Transverse colon (tissue), 4 donors: Measurements from ENCODE around the gene KRT37. TPM values are rescaled to one million over a fixed set of nuclear protein-coding genes. Genes with fewer than 3 reads are reported as not detected.

Experiments used
- DNase-seq: peaks from one replicate; pipeline ENCODE4 v3.0.0-alpha.2; 2019
- H3K27ac ChIP-seq, 4 donors: fragments of 200-600 bp; sonication (generic); 2 replicates each; pipeline ENCODE4 v1.5.1; 2016 to 2018; ENCODE audit warnings: inconsistent platforms in 4 of 4
- H3K27me3 ChIP-seq: fragments of 200-600 bp; sonication (generic); 2 replicates; pipeline ENCODE4 v1.5.1; 2017; ENCODE audit warnings: inconsistent platforms
- H3K36me3 ChIP-seq, 4 donors: fragments of 200-600 bp; sonication (generic); 2 replicates each; pipeline ENCODE4 v1.5.1; 2017 to 2019; ENCODE audit warnings: inconsistent platforms in 4 of 4
- H3K4me1 ChIP-seq, 4 donors: fragments of 200-600 bp; sonication (generic); 2 replicates each; pipeline ENCODE4 v1.5.1; 2017 to 2020; ENCODE audit warnings: inconsistent platforms in 4 of 4
- H3K4me3 ChIP-seq, 4 donors: fragments of 200-600 bp; sonication (generic); 1 replicate in 1 of 4; 2 replicates in 3 of 4; pipeline versions ENCODE4 v1.5.1 to v1.6.1; 2017 to 2019; ENCODE audit warnings: inconsistent platforms in 4 of 4
- H3K9me3 ChIP-seq, 2 donors: fragments of 200-600 bp; sonication (generic); 2 replicates each; pipeline ENCODE4 v1.5.1; 2017 to 2019; ENCODE audit warnings: inconsistent platforms in 2 of 2
- CTCF ChIP-seq, 5 experiments: fragments of 200-600 bp in 3 of 5; fragments of 450-650 bp in 2 of 5; sonication (generic) in 3 of 5; IDR thresholded peaks; 1 replicate in 2 of 5; 2 replicates in 3 of 5; pipeline ENCODE4 v1.5.1; 2016 to 2017; ENCODE audit warnings: antibody characterized with exemption in 5 of 5, inconsistent platforms in 3 of 5, mild to moderate bottlenecking in 2 of 5, moderate library complexity in 1 of 5
- EP300 ChIP-seq: sonication (generic); formaldehyde crosslinking; IDR thresholded peaks from one replicate; pipeline ENCODE4 v1.6.1; 2017; ENCODE audit warnings: antibody characterized with exemption, low read depth
- POLR2A ChIP-seq: fragments of 450-650 bp; IDR thresholded peaks from one replicate; pipeline ENCODE4 v1.6.1; 2016; ENCODE audit warnings: antibody characterized with exemption, mild to moderate bottlenecking, moderate library complexity
- POLR2AphosphoS5 ChIP-seq, 3 donors: sonication (generic); formaldehyde crosslinking; IDR thresholded peaks; one replicate each; pipeline ENCODE4 v1.6.1; 2016; ENCODE audit warnings: antibody characterized with exemption in 3 of 3
- WGBS, 2 donors: methylation state at CpG; one replicate each; pipeline ENCODE4 v1.1.5; 2018; ENCODE audit warnings: low coverage in 1 of 2; 5-methylcytosine and 5-hydroxymethylcytosine counted together
- in situ Hi-C, 4 donors: fragments of 200-750 bp; cut with MboI; loops; one replicate each; pipeline versions ENCODE4 v1.15.0 to v1.15.1; 2017; ENCODE audit warnings: low sequenced_read_pairs in 3 of 4, low pct_ligation_motif_present in 1 of 4, low pct_unique_long_range_greater_than_20kb in 1 of 4
- intact Hi-C: fragments of 100-400 bp; cut with DNase I; formaldehyde crosslinking; loops from one replicate; pipeline ENCODE4 v1.15.1; 2023; ENCODE audit warnings: low total_unique reads
- total RNA-seq, 4 donors: library from RNA; depleted of rRNA; stranded (reverse); fragments of >200 nt; gene quantifications; one replicate each; pipeline ENCODE4 v1.1.0, GENCODE V29; 2016

KRT37 gene
- total RNA-seq, 4 donors from 2014 or later: not detected

- Histone ChIP-seq H3K27me3 (no peaks in the 10 kb centered on the region), H3K27ac (no peak overlapping the region), H3K9me3 (no peaks in the 10 kb centered on the region), H3K36me3 (no peaks in the 10 kb centered on the region), H3K4me1 (no peaks in the 10 kb centered on the region), H3K4me3 (no peak overlapping the region)
- no peak for DNase-seq
- in situ Hi-C loops (no loop called here), intact Hi-C loops (no loop called here)
- TF ChIP-seq POLR2A: no peak
- TF ChIP-seq CTCF (IDR thresholded peaks at IDR 0.05): no peak
- no peak for TF ChIP-seq POLR2AphosphoS5 (IDR thresholded peaks at IDR 0.05)
- no peak for TF ChIP-seq EP300
- WGBS, 2 donors: 91 to 96% methylated on average over 5 to 20 of the region's 20 CpGs
Observed at GRCh38 chr17:41411072-41411840, 13.1 kb downstream of the KRT37 start.

GRCh38 chr17:41407226-41407625, 17.2 kb downstream of the KRT37 start:
- intact Hi-C loops: no loop called here
- WGBS, 2 donors: 96 to 100% methylated on average over 1 to 10 of the region's 10 CpGs
- in situ Hi-C loops: no loop called here

GRCh38 chr17:41406205-41406604, 18.2 kb downstream of the KRT37 start:
- Histone ChIP-seq H3K4me3 (no peak overlapping the region), H3K27me3 (no peaks in the 10 kb centered on the region), H3K36me3 (no peaks in the 10 kb centered on the region), H3K27ac (no peak overlapping the region), H3K9me3 (no peaks in the 10 kb centered on the region), H3K4me1 (no peaks in the 10 kb centered on the region)
- WGBS, 2 donors: 56% methylated on average over 5 of the region's 5 CpGs; no CpG with 5 or more reads in 1 of the 2 donors
- in situ Hi-C loops: no loop called here
- no peak for TF ChIP-seq EP300
- no peak for TF ChIP-seq POLR2A
- no peak for TF ChIP-seq CTCF (IDR thresholded peaks at IDR 0.05)
- TF ChIP-seq POLR2AphosphoS5 (IDR thresholded peaks at IDR 0.05): no peak
- DNase-seq: no peak
- intact Hi-C loops: no loop called here

More at GRCh38 chr17:41407226-41407625, 17.2 kb downstream of the KRT37 start:
- H3K4me1 ChIP-seq: no peaks in the 10 kb centered on the region
- H3K27ac ChIP-seq: no peak overlapping the region
- no peak for TF ChIP-seq POLR2A
- TF ChIP-seq CTCF (IDR thresholded peaks at IDR 0.05): no peak
- TF ChIP-seq POLR2AphosphoS5 (IDR thresholded peaks at IDR 0.05): no peak
- no peaks in the 10 kb centered on the region for H3K27me3 ChIP-seq
- DNase-seq: no peak
- H3K4me3 ChIP-seq: no peak overlapping the region
- H3K9me3 ChIP-seq: no peaks in the 10 kb centered on the region
- no peaks in the 10 kb centered on the region for H3K36me3 ChIP-seq

GRCh38 chr17:41404024-41404671, 20.2 kb downstream of the KRT37 start:
- H3K36me3 ChIP-seq: no peaks in the 10 kb centered on the region
- WGBS, 2 donors: 17 to 54% methylated on average over 1 to 7 of the region's 7 CpGs
- H3K9me3 ChIP-seq: no peaks in the 10 kb centered on the region
- H3K27ac ChIP-seq: no peak overlapping the region
- DNase-seq: no peak
- no peaks in the 10 kb centered on the region for H3K4me1 ChIP-seq
- no peak overlapping the region for H3K4me3 ChIP-seq
- TF ChIP-seq CTCF (IDR thresholded peaks at IDR 0.05) (no peak), EP300 (no peak), POLR2A (no peak), POLR2AphosphoS5 (IDR thresholded peaks at IDR 0.05) (no peak)
- no peaks in the 10 kb centered on the region for H3K27me3 ChIP-seq
- in situ Hi-C loops (no loop called here), intact Hi-C loops (no loop called here)
